Left ventricle myocardium superior (tissue), 1 donor: ENCODE results near the gene GPX4. TPM values are rescaled to one million over a fixed set of nuclear protein-coding genes. Genes with fewer than 3 reads are reported as not detected.

Experiments
- ATAC-seq: fragments of 200-7000 bp; cut with Tn5 transposase; one replicate; pipeline ENCODE4 v1.9.1; 2020; ENCODE audit warnings: mild to moderate bottlenecking, moderate library complexity
- DNase-seq: peaks from one replicate; pipeline ENCODE4 v3.0.0-alpha.2; 2020
- intact Hi-C: fragments of 100-400 bp; cut with micrococcal nuclease; formaldehyde crosslinking; loops from one replicate; pipeline ENCODE4 v1.11.0; 2022
- total RNA-seq: library from RNA; stranded (reverse); fragmentation: NEBNext Ultra II Directional; extraction: Animal tissue kit (Norgen Biotek cat#: 25700); gene quantifications from one replicate; pipeline ENCODE4 v1.2.1, GENCODE V29; 2021
- donor health status: DM: no; HTN: yes; CAD: no; lungs with severe emphysema.

The GPX4 gene
- total RNA-seq, 1 donor from 2014 or later, result 337 TPM

DNA sequence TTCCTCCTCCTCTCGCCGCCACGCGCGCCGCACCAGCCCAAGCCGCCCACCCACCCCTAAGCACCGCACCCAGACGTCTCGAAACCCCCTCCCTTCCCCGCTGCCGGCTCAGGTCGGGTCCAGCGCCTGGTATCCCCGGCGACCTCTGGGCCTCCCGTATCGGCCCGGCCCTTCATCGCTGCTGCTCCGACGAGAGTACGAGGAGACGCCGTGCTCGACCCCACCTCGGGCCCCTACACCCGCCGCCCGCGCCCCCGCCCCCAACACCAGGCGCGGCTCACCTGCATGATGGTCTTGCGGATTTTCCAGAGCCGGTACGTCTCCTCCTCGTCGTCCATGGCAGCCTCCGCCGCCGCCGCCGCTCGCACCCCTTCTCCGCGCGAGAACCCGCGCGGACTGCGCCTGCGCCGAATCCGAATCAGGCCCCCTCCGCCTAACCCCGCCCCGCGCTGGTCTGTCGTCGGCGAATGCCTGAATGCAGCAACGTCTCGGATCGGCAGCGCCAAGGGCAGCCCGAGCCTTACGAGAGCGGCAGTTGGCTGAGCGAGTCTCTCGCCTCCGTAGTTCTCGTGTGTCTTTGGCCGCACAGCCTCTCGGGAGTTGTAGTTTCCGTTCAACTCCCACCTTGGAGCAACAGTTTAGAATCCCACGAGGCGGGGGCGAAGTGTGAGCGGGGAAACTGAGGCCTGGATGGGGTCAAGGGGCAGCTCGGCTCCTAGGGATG, 8.7 kb upstream of the GPX4 start, which contains the start of gene POLR2E:
Gene POLR2E, minus strand, starts transcription at position 398 of the 724 bp plus-strand sequence. Its CDS starts 60 bp downstream, at position 338.
- DNase-seq (peak; percentile 99), ATAC-seq (peak; percentile 96)
- intact Hi-C loops, result no loop called here

- no peak for DNase-seq
- no peak for ATAC-seq
- intact Hi-C loops, result no loop called here
Measured at GRCh38 chr19:1097810-1098176, 6.0 kb upstream of the GPX4 start.

- ATAC-seq, result no peak
- DNase-seq, result peak; percentile 33
- intact Hi-C loops, result no loop called here
Measured at GRCh38 chr19:1098177-1099051, 5.4 kb upstream of the GPX4 start.

GRCh38 chr19:1101337-1101698, 2.5 kb upstream of the GPX4 start:
- ATAC-seq, result peak; percentile 19
- peak; percentile 61 for DNase-seq
- intact Hi-C loops, result no loop called here

- ATAC-seq (peak; percentile 1), DNase-seq (no peak)
- intact Hi-C loops, result no loop called here
Measured at GRCh38 chr19:1102407-1103131, 1.2 kb upstream of the GPX4 start.

DNA sequence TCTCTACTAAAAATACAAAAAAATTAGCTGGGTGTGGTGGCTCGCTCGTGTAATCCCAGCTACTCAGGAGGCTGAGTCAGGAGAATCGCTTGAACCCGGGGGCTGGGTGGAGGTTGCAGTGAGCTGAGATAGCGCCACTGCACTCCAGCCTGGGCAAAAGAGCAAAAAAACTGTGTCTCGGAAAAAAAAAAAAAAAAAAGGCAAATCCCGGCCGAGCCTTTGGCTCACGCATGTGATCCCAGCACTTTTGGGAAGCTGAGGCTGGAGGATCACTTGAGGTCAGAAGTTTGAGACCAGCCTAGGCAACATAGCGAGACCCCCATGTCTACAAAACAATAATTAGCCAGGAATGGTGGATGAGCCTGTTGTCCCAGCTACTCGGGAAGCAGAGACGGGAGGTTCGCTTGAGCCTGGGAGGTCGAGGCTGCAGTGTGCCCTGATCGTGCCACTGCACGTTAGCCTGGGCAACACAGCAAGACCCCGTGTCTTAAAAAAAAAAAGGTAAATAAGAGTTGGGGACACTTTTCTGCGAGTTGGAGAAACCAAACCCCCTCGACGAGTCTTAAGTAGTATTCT, 574 bp upstream of the GPX4 start:
- intact Hi-C loops, result no loop called here
- DNase-seq (no peak), ATAC-seq (no peak)

- intact Hi-C loops, result no loop called here
- ATAC-seq, result peak; percentile 52
Measured at GRCh38 chr19:1104311-1105007, 665 bp downstream of the GPX4 start.

GRCh38 chr19:1105008-1105872, 1.4 kb downstream of the GPX4 start:
- intact Hi-C loops, result no loop called here
- peak; percentile 58 for DNase-seq

More at GRCh38 chr19:1104311-1105007, 665 bp downstream of the GPX4 start:
- peak; percentile 87 for DNase-seq

DNA sequence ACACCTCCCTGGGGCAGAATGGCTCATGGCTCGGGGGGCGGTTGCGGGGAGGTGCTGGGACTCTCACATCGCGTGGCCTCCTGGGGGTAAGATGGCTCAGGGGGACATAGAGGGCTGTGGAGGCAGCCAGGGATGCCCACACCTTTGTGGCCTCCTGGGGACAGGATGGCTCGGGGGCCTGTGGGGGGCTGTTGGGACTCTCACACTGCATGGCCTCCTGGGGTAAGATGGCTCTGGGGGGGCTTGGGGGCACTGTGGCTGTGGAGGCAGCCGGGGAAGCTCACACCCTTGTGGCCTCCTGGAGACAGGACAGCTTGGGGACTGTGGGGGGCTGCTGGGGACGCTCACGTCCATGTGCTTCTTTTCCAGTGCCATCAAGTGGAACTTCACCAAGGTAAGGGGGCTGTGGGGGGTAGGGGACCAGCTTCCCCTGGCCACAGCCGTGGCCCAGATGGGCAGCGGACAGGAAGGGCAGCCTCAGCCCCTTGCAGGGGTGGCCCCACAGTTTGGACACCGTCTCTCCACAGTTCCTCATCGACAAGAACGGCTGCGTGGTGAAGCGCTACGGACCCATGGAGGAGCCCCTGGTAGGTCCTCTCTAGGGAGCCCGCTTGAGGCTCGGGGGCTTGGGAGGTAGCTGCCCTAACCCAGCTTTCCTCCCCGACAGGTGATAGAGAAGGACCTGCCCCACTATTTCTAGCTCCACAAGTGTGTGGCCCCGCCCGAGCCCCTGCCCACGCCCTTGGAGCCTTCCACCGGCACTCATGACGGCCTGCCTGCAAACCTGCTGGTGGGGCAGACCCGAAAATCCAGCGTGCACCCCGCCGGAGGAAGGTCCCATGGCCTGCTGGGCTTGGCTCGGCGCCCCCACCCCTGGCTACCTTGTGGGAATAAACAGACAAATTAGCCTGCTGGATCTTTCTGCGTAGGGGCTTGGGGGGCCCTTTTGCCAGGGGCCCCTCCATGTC, 2.4 kb downstream of the GPX4 start:
- ATAC-seq (no peak), DNase-seq (no peak)
- intact Hi-C loops, result no loop called here

More at GRCh38 chr19:1105008-1105872, 1.4 kb downstream of the GPX4 start:
- ATAC-seq, result no peak

GRCh38 chr19:1106841-1107660, 3.3 kb downstream of the GPX4 start:
- no peak for DNase-seq
- intact Hi-C loops, result no loop called here
- ATAC-seq, result no peak

DNA sequence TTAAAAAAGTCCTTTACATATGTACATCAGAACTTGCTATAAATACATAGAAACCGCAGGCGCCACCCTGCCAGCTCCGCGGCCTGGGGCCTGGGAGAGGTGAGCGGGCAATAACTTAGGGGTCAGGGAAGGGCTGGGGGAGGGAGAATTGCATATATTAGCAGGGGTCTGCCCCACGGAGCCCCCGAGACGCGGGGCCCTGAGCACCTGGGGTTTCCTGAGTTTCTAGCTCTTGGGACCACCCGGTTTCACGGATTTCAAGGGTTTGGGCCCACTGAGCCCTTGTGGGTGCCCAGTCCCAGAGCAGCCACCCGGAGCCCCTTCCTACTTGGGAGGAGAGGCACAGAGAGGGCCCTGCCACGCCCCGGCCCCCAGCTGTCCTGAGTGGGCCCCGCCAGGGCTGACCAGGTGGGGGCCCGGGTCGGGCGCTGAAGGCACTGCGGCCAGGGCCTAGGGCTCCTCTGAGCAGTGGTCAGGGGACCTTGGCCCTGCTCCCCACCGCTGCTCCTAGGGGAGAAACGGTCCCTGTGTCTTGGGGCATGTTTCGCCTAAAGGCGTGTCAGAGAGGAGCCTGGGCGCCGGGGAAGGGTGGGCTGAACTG, 4.0 kb downstream of the GPX4 start:
- intact Hi-C loops, result no loop called here
- ATAC-seq (no peak), DNase-seq (no peak)

GRCh38 chr19:1108291-1109031, 4.7 kb downstream of the GPX4 start:
- DNase-seq (no peak), ATAC-seq (no peak)
- intact Hi-C loops, result no loop called here

GRCh38 chr19:1109032-1109551, 5.3 kb downstream of the GPX4 start:
- intact Hi-C loops, result no loop called here
- ATAC-seq (no peak), DNase-seq (no peak)
